ENCODE data around the gene HDAC4.

HDAC4 gene

DNA sequence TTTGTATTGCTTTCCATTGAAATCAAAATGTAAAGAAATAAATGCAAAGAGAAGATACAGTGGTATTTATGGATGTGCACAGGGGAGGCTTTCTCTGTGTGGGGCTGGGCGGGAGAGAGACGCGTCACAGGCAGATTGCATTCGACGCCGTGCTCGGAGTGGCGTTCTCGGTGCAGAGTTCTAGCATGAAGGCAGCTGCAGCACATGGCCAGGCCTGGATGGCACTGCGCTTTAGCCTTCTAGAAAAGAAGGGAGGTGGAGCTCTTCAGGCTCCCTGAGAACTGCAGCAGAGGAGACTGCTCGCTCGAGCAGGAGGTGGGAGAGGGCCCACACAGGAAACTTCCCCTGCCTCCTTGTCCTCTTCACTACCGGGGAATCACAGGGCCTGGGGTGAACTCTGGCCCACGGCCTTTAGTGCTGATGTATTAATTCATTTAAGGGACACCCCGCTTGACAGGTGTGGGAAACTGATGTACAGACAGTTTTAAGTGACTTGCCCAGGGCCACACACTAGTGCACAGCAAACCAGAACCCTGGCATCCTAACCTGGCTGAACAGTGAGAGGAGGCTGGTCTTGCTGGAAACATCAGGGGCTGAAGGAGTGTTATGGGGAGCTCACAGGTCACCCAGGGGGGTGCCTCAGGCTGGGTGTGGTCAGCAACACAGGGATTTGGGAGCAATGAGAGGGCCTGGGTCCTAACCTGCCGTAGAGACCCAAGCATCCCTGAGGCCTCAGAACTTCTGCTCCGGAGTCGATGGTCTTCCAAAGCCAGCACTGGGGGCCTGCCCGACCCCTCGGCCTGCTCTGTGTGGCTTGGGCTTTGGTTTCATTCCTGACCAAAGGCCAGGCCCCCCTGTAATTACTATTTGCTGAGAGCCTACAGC is 199.9 kb downstream of the HDAC4 start:
- Histone ChIP-seq H3K27ac (replicated peaks) (no peak overlapping the region), H3K27me3 (ENCODE audit: insufficient read depth, poor library complexity, severe bottlenecking) (no peaks in the 10 kb centered on the region), H3K4me3 (replicated peaks; ENCODE audit: insufficient read depth, low read length) (no peak overlapping the region)
- DNase-seq (ENCODE audit: low read depth in 1 of 2, low spot score in 1 of 2), result no peak
- TF ChIP-seq, protein P1, sequence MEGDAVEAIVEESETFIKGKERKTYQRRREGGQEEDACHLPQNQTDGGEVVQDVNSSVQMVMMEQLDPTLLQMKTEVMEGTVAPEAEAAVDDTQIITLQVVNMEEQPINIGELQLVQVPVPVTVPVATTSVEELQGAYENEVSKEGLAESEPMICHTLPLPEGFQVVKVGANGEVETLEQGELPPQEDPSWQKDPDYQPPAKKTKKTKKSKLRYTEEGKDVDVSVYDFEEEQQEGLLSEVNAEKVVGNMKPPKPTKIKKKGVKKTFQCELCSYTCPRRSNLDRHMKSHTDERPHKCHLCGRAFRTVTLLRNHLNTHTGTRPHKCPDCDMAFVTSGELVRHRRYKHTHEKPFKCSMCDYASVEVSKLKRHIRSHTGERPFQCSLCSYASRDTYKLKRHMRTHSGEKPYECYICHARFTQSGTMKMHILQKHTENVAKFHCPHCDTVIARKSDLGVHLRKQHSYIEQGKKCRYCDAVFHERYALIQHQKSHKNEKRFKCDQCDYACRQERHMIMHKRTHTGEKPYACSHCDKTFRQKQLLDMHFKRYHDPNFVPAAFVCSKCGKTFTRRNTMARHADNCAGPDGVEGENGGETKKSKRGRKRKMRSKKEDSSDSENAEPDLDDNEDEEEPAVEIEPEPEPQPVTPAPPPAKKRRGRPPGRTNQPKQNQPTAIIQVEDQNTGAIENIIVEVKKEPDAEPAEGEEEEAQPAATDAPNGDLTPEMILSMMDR (IDR thresholded peaks at IDR 0.05; ENCODE audit: insufficient read depth, low read length), result no peak
- TF ChIP-seq POLR2AphosphoS5 (IDR thresholded peaks at IDR 0.05; ENCODE audit: low read depth), result no peak
- no peak for TF ChIP-seq SPI1 (IDR thresholded peaks at IDR 0.05; ENCODE audit: borderline replicate concordance, low read depth)
- TF ChIP-seq, protein P2, sequence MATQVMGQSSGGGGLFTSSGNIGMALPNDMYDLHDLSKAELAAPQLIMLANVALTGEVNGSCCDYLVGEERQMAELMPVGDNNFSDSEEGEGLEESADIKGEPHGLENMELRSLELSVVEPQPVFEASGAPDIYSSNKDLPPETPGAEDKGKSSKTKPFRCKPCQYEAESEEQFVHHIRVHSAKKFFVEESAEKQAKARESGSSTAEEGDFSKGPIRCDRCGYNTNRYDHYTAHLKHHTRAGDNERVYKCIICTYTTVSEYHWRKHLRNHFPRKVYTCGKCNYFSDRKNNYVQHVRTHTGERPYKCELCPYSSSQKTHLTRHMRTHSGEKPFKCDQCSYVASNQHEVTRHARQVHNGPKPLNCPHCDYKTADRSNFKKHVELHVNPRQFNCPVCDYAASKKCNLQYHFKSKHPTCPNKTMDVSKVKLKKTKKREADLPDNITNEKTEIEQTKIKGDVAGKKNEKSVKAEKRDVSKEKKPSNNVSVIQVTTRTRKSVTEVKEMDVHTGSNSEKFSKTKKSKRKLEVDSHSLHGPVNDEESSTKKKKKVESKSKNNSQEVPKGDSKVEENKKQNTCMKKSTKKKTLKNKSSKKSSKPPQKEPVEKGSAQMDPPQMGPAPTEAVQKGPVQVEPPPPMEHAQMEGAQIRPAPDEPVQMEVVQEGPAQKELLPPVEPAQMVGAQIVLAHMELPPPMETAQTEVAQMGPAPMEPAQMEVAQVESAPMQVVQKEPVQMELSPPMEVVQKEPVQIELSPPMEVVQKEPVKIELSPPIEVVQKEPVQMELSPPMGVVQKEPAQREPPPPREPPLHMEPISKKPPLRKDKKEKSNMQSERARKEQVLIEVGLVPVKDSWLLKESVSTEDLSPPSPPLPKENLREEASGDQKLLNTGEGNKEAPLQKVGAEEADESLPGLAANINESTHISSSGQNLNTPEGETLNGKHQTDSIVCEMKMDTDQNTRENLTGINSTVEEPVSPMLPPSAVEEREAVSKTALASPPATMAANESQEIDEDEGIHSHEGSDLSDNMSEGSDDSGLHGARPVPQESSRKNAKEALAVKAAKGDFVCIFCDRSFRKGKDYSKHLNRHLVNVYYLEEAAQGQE (IDR thresholded peaks at IDR 0.05; ENCODE audit: insufficient replicate concordance, low read depth), result no peak
- TF ChIP-seq GABPA (IDR thresholded peaks at IDR 0.05; ENCODE audit: low read depth), result no peak

DNA sequence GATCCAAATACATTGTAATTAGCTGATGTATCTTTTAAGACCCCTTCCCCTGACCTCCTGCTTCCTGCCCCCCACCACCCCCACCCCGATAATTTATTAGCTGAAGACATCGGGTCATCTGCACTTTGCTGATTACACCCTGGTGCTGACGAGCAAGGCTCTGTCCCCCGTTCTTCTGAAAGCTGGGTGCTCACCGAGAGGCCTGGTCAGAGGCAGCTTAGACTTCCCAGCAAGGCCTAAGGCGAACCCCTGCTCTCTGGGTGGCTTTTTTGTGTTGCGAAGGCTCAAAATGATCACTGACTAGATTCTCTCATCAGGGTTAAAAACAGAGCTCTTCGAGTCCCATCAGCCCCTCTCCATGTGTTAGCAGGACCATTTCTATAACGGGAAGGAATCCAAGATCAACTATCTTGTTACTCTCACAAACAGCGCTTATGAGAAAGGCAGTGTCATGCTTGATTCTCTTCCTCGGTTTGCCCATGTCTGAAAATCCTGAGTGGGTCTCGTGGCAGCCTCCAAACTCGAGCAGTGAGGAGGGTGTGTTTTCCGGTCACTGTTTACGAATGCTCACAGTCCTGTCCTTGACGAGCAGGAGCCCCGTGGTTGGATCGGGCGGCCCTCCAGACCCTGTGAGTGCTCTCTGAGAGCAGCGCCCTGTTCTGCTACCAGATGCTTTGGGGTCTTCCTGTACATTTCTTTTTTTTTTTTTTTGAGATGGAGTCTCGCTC is 201.6 kb downstream of the HDAC4 start:
- TF ChIP-seq GABPA (IDR thresholded peaks at IDR 0.05; ENCODE audit: low read depth) (no peak), SPI1 (IDR thresholded peaks at IDR 0.05; ENCODE audit: borderline replicate concordance, low read depth) (no peak), POLR2AphosphoS5 (IDR thresholded peaks at IDR 0.05; ENCODE audit: low read depth) (no peak)
- TF ChIP-seq, protein P1 (IDR thresholded peaks at IDR 0.05; ENCODE audit: insufficient read depth, low read length), result no peak
- TF ChIP-seq, protein P2 (IDR thresholded peaks at IDR 0.05; ENCODE audit: insufficient replicate concordance, low read depth), result no peak
- H3K27me3 ChIP-seq (ENCODE audit: insufficient read depth, poor library complexity, severe bottlenecking), result no peaks in the 10 kb centered on the region
- H3K27ac ChIP-seq (replicated peaks), result no peak overlapping the region
- no peak for DNase-seq (ENCODE audit: low read depth in 1 of 2, low spot score in 1 of 2)
- no peak overlapping the region for H3K4me3 ChIP-seq (replicated peaks; ENCODE audit: insufficient read depth, low read length)

DNA sequence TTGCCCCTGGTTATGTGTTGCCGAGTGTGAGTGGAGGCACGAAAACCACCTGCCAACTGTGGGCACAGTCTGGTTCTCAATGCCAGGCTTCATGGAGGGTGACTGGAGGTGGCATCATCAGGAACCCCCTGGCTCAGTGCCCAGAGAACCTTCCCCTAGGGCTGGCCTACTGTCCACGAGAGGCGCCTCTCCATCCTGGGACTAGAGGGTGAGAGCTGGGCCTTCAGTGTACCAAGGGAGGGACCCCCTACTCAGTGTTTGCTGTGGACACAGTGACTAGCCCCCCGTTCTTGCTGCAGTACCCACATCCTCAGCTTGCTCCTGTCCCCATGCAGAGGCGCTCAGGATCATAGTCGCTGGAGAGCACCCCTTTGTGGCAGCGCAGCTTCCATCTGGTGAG is 202.6 kb downstream of the HDAC4 start:
- Histone ChIP-seq H3K4me3 (replicated peaks; ENCODE audit: insufficient read depth, low read length) (no peak overlapping the region), H3K27ac (replicated peaks) (no peak overlapping the region), H3K27me3 (ENCODE audit: insufficient read depth, poor library complexity, severe bottlenecking) (no peaks in the 10 kb centered on the region)
- DNase-seq (ENCODE audit: low read depth in 1 of 2, low spot score in 1 of 2), result no peak
- no peak for TF ChIP-seq SPI1 (IDR thresholded peaks at IDR 0.05; ENCODE audit: borderline replicate concordance, low read depth)
- no peak for TF ChIP-seq POLR2AphosphoS5 (IDR thresholded peaks at IDR 0.05; ENCODE audit: low read depth)
- TF ChIP-seq, protein P2 (IDR thresholded peaks at IDR 0.05; ENCODE audit: insufficient replicate concordance, low read depth), result no peak
- TF ChIP-seq, protein P1 (IDR thresholded peaks at IDR 0.05; ENCODE audit: insufficient read depth, low read length), result no peak
- no peak for TF ChIP-seq GABPA (IDR thresholded peaks at IDR 0.05; ENCODE audit: low read depth)

Data from HL-60 (cell line).